Liver (tissue), 3 donors: ENCODE results near the gene GDF11.

Experiments
- EGR1 ChIP-seq, 2 donors: IDR thresholded peaks; 2 replicates each; pipeline ENCODE4 v1.6.1; 2016 to 2018; ENCODE audit warnings: antibody characterized with exemption in 2 of 2, low read depth in 2 of 2
- RAD21 ChIP-seq, 2 donors: IDR thresholded peaks; 2 replicates each; pipeline ENCODE4 v1.6.1; 2016; ENCODE audit warnings: antibody characterized with exemption in 2 of 2, mild to moderate bottlenecking in 2 of 2
- SP1 ChIP-seq: IDR thresholded peaks from 2 replicates; pipeline ENCODE4 v1.6.1; 2018; ENCODE audit warnings: antibody characterized with exemption, mild to moderate bottlenecking
- TF ChIP-seq, protein P1 (sequence below): IDR thresholded peaks from 2 replicates; pipeline ENCODE4 v1.6.1; 2016; ENCODE audit warnings: antibody characterized with exemption
- TF ChIP-seq, protein P2 (sequence below): fragments of 150-350 bp; IDR thresholded peaks from 2 replicates; pipeline ENCODE4 v1.5.1; 2017; ENCODE audit warnings: improper control_type of control experiment, low read depth, low read length; ENCODE audit not compliant: missing input control
- TF ChIP-seq, protein P3 (sequence below): IDR thresholded peaks from 2 replicates; pipeline ENCODE4 v1.6.1; 2016; ENCODE audit warnings: antibody characterized with exemption
- TF ChIP-seq, protein P4 (sequence below): IDR thresholded peaks from 2 replicates; pipeline ENCODE4 v1.6.1; 2016; ENCODE audit warnings: antibody characterized with exemption, mild to moderate bottlenecking
- donor health status: healthy.
- donor health status: healthy.

DNA sequence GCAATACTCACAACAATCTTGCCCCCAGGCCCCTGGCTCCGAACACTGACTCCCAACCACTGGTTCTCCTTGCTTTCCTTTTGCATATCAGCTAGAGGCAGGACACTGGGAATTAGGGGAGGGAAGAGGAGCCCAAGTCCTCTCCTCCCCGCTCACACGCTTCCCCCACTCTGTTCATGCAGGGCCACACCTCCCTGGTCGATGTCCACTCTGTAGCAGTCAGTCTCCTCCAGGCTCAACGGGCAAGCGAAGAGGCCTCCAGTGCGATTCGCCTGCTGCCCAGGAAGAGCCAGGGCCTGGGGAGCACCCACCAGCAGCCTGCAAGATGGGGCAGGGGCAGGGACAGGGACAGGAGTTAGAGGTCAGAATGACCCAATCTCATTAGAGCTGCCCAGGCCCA lies 40.1 kb upstream of the GDF11 start:
- TF ChIP-seq, protein P1, sequence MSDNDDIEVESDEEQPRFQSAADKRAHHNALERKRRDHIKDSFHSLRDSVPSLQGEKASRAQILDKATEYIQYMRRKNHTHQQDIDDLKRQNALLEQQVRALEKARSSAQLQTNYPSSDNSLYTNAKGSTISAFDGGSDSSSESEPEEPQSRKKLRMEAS: no peak
- TF ChIP-seq, protein P2, sequence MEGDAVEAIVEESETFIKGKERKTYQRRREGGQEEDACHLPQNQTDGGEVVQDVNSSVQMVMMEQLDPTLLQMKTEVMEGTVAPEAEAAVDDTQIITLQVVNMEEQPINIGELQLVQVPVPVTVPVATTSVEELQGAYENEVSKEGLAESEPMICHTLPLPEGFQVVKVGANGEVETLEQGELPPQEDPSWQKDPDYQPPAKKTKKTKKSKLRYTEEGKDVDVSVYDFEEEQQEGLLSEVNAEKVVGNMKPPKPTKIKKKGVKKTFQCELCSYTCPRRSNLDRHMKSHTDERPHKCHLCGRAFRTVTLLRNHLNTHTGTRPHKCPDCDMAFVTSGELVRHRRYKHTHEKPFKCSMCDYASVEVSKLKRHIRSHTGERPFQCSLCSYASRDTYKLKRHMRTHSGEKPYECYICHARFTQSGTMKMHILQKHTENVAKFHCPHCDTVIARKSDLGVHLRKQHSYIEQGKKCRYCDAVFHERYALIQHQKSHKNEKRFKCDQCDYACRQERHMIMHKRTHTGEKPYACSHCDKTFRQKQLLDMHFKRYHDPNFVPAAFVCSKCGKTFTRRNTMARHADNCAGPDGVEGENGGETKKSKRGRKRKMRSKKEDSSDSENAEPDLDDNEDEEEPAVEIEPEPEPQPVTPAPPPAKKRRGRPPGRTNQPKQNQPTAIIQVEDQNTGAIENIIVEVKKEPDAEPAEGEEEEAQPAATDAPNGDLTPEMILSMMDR: no peak
- TF ChIP-seq EGR1 (IDR thresholded peaks at IDR 0.05; ENCODE audit: low read depth in 2 of 2) (no peak), RAD21 (IDR thresholded peaks at IDR 0.05) (no peak), SP1 (no peak)
- TF ChIP-seq, protein P3, sequence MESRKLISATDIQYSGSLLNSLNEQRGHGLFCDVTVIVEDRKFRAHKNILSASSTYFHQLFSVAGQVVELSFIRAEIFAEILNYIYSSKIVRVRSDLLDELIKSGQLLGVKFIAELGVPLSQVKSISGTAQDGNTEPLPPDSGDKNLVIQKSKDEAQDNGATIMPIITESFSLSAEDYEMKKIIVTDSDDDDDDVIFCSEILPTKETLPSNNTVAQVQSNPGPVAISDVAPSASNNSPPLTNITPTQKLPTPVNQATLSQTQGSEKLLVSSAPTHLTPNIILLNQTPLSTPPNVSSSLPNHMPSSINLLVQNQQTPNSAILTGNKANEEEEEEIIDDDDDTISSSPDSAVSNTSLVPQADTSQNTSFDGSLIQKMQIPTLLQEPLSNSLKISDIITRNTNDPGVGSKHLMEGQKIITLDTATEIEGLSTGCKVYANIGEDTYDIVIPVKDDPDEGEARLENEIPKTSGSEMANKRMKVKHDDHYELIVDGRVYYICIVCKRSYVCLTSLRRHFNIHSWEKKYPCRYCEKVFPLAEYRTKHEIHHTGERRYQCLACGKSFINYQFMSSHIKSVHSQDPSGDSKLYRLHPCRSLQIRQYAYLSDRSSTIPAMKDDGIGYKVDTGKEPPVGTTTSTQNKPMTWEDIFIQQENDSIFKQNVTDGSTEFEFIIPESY: no peak
- TF ChIP-seq, protein P4, sequence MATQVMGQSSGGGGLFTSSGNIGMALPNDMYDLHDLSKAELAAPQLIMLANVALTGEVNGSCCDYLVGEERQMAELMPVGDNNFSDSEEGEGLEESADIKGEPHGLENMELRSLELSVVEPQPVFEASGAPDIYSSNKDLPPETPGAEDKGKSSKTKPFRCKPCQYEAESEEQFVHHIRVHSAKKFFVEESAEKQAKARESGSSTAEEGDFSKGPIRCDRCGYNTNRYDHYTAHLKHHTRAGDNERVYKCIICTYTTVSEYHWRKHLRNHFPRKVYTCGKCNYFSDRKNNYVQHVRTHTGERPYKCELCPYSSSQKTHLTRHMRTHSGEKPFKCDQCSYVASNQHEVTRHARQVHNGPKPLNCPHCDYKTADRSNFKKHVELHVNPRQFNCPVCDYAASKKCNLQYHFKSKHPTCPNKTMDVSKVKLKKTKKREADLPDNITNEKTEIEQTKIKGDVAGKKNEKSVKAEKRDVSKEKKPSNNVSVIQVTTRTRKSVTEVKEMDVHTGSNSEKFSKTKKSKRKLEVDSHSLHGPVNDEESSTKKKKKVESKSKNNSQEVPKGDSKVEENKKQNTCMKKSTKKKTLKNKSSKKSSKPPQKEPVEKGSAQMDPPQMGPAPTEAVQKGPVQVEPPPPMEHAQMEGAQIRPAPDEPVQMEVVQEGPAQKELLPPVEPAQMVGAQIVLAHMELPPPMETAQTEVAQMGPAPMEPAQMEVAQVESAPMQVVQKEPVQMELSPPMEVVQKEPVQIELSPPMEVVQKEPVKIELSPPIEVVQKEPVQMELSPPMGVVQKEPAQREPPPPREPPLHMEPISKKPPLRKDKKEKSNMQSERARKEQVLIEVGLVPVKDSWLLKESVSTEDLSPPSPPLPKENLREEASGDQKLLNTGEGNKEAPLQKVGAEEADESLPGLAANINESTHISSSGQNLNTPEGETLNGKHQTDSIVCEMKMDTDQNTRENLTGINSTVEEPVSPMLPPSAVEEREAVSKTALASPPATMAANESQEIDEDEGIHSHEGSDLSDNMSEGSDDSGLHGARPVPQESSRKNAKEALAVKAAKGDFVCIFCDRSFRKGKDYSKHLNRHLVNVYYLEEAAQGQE: no peak
